Measurements from ENCODE around the gene NHERF2.

Gene NHERF2

GRCh38 chr16:1991135-1991551 lies 35.6 kb upstream of the NHERF2 start:
- DNase-seq: no peak

- DNase-seq: no peak
Measured at GRCh38 chr16:1991588-1991947, 35.1 kb upstream of the NHERF2 start.

- DNase-seq: no peak
Measured at GRCh38 chr16:1991948-1992703, 34.6 kb upstream of the NHERF2 start.

GRCh38 chr16:1992704-1993317 lies 33.9 kb upstream of the NHERF2 start:
- no peak for DNase-seq

DNA sequence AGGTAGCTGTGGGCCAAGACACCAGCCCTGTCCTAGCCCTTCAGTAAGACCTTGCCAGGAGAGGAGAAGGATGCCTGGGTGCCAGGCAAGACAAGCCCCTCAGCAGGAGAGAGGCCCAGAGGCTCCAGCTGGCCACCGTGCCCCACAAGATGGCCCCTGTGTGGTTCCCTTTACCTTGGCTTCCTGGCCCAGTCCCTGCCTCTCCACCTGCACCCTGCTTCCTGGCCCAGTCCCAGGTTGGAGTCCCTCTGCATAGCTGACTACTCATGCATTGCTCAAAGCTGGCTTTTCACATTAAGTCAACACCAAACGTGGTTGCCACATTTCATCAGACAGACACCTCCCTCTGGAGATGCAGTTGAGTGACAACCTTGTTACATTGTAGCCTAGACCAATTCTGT lies 33.0 kb upstream of the NHERF2 start:
- DNase-seq: no peak

DNA sequence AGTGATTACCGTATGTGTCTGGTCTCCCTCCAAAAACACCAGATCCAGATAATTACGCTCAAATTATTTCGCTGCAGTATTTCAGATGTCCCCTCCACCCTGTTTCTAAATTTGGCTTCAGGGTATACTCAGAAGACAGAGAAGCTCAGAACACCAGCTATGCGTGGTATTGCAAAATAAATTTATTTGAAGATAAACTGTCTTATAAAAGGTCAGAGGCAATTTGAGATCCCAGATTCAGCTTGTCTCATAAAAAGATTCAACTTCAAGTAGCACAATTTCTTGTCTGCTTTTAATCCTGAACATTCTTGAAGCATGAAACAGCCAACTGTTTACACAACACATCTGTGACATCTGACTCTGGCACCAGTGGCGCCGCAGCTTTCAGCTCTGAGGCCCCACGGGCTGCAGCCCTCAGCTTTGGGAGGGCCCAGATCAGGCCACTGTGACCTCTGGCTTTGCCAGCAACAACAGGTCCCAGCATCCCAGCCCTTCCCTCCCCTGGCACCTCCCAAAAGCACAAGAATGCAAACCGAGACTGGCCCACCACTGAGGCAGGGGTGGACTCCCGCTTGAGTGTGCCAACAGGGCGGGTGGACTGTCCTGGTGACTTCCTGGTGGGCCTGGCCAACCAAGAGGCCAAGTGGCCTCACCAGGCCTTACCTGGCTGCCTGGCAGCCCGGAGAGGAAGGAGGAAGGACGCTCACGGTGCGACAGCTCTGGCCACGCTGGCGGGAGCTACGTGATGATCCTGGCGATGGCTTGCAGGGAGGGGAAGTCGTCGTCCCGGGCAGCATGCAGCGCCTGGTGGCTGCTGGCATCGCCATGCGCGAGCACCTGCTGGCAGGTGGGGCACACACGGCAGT lies 29.0 kb upstream of the NHERF2 start:
- no peak for DNase-seq

GRCh38 chr16:1998360-1998835 lies 28.3 kb upstream of the NHERF2 start:
- DNase-seq: no peak

GRCh38 chr16:1998852-1999801 lies 27.6 kb upstream of the NHERF2 start:
- no peak for DNase-seq

- no peak for DNase-seq
Measured at GRCh38 chr16:1999866-2000514, 26.7 kb upstream of the NHERF2 start.

DNA sequence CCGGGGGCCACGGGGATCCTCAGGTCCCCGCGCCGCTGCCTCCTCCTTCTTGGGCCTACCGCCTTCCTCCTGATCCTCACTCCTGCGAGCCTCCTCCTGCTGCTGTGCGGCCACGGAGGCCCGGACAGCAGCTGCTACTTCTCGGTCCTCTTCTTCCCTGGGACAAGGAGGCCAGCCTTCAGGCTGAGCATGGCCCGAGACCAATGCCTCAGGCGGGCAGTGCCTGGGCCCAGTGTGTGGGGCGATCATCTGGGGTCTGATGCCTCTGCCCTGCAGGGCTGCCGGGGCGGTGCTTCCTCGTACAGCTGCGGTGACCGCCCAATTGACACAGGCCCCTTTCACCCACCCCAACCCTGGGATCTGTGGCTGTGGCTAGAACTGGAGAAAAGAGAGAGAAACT lies 25.7 kb upstream of the NHERF2 start:
- DNase-seq: no peak

DNA sequence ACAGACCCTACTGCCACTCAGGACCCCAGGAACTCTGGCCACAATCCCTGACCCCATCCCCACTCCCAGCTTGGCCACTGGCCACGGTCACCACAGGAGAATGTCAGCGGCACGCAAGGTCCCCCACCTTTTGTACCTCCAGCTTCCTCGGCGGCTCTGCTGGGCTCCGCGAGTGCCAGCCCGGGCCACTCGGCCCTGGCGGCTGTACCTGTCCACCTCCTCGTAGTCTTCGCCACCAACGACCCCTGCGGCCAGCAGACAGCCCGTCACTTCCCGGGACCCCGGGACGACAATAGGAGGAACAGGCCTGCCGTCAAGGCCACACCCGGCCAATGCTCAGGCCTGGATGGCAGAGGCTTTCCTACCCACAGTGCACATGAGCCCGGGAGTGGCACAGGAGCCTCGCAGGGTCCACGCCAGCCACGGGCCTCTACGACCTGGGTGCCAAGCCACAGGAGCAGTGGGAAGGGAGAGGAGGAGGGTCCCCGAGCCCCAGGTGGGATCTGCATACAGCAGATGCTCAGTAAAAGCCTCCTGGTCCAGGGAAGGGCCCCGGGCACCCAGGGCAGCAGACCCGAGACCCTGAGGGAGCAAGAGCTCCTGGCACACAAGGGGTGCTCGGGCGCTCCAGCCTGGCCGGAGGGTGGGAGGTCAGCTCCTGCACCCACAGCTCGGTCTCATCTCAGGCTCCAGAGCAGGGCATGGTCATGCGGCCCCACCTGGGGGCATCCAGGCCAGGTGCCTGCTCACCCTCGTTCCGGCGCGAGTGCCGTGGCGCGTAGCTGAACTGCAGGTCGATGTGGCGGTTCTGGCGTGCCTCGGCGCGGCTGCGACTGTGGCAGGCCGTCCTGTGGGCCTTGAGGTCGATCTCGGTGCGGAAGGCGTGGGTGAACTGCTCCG lies 25.0 kb upstream of the NHERF2 start:
- no peak for DNase-seq

DNA sequence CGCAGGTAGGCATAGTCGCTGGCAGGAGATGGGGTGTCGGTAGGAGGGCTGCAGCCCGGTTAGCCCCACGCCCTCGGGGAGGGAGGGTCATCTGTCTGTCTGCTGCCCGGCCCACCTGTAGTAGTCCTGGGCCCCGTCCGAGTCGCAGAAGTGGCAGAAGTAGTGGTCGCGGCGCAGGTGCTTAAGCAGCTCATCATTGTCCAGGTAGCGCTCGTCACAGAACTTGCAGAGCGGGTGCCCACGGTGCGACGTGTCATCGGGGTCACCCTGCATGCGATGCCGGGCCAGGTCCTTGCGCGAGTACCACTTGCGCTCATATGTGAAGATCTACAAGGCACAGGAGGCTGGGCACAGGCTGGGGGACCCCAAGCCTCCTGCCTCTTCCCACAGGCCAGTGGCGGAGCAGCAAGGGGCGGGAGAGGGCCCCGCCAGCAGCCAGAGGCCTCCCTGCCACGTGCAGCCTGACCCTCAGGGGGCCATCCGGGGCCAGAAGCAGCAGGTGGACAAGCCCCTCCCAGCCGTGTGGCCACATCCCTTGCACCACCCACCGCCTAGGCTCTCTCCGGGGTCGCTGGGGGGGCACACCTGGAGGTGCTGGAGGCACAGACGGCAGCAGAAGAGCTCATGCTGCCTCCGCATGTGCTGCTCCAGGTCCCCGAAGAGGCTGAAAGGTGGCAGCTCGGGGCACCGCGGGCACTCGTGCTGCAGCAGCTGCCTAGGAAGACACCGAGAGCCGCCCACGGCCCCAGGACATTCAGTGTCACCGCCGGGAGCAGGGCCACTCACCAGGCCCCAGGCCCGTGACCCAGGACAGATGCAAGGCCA lies 24.1 kb upstream of the NHERF2 start:
- no peak for DNase-seq

DNA sequence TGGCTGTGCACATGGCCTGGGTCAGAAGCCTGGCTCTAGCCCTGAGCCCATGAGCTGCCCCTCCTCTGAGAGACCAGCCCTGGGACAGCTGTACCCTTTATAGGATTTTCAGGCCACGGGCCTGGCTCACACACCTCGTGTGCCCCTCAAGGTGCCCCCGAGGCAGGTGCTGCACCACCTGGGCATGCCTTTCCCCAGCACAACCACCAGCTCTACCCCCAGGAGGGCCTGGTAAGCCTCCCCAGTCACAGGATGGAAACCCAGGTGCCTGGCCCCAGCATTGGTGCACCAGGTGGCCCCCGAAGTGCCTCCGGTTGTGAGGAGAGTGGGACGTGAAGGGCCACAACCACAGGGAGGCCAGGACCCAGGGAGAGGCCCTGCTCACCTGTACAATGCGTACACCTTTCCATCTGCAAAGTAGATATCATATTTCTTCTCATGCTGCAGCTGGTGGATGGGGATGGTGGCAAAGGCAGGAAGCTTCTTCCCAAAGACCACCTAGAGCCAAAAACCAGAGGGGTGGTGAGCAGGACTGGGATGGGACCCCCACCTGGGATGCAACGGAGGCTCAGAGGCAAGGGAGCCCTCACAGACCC lies 23.4 kb upstream of the NHERF2 start:
- DNase-seq: no peak

GRCh38 chr16:2003827-2004641 lies 22.7 kb upstream of the NHERF2 start:
- peak; percentile 68 for DNase-seq

- DNase-seq: no peak
Measured at GRCh38 chr16:2004795-2005517, 21.7 kb upstream of the NHERF2 start.

- DNase-seq: no peak
Measured at GRCh38 chr16:2005646-2006045, 21.1 kb upstream of the NHERF2 start.

- DNase-seq: no peak
Measured at GRCh38 chr16:2006317-2006716, 20.4 kb upstream of the NHERF2 start.
